ENCODE measurements around the gene THOP1.
"Not testable (repeated sequence)": the region's sequence is repeated elsewhere in the genome, so short reads cannot be mapped to it uniquely, and the experiment has no call there.

THOP1 gene

GRCh38 chr19:2817237-2817829, 32.0 kb downstream of the THOP1 start:
- DNase-seq, result not testable (repeated sequence)

GRCh38 chr19:2819540-2820111, 34.3 kb downstream of the THOP1 start, which contains the start of gene ZNF554:
Gene ZNF554, plus strand, starts transcription at chr19:2819868. Its CDS starts 204 bp downstream, at chr19:2820072.
- DNase-seq, result peak; percentile 98

DNA sequence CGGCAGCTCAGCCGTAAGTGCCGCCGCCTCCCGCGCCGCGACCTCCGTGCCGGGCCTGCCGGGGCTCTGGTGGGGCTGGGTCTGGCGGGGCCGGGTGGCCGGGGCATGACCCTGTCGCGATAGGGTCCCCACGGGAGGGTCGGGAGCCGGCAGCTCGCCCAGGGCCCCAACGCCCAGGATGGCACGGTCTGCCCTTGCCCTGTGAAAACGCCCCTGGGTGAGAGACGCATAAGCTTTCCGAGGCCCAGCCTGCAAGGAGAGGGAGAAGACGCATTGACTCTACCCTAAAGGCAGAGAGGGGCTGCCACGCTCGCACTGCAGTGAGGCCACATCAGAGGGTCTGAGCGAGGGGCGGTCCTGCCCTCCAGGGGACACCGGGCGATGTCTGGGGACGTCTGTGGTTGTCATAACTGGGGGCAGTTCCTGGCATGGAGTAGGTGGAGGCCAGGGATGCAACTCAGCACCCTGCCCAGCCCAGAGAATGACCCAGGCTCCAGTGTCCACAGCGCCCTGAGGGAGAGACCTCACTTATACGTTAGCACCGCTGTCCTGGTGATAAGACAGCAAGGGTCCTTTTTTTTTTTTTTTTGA, 34.9 kb downstream of the THOP1 start:
- no peak for DNase-seq

DNA sequence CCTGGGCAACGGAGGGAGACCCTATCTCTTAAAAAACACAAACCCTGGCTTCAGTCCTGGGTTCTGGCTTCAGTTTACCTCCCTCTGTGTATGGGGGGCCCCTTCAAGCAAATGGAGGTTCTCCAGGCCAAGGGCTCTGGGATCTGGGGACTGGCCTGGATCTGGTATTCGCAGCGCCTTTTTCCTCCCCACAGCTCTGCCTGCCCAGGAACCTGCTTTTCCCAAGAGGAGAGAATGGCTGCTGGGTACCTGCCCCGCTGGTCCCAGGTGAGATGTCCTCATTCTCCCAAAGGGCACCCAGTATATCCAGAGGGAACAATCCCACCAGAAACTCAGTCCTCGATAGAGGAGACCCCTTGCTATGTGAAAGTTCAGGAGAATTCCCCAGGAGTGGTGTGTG, 37.5 kb downstream of the THOP1 start:
- DNase-seq, result no peak

GRCh38 chr19:2823646-2824045, 38.3 kb downstream of the THOP1 start:
- no peak for DNase-seq

DNA sequence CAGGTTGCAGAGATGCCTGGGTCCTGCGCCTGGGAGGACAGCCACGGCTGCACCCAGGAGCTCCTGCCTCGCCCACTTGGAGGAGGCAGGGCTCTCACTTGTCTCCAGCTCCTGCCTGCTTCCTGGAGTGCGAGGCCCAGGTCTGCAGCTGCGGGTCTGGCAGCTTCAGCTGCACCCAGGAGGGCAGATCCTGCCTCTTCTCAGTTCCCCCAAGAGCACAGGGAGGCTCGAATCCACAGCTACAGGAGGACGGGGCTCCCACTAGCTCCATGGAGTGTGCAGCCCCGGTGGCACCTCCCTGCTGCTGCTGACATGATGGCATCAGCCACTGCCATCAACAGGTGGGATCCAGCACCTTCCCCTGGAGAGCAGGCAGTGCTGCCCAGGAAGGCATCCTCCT, 38.8 kb downstream of the THOP1 start:
- no peak for DNase-seq

DNA sequence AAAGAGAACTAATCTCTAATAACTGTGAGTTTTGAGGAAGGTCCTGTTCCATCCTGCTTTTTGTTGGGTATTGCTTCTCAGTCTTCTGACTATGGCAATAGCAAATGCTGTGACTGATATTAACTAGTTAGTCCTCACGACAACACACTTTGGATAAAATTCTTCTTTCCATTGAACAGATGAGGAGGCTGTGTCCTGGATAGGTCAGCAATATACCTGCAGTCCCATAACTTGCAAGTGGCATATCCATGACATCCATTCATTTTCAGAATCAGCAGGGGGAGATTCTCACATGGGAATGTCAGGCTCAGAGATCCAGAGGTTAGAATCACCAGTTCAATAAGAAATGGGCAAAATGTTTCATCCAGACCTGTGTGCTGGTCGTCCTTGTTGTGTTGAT, 41.7 kb downstream of the THOP1 start:
- DNase-seq, result no peak

- no peak for DNase-seq
Measured at GRCh38 chr19:2827840-2828489, 42.7 kb downstream of the THOP1 start.

DNA sequence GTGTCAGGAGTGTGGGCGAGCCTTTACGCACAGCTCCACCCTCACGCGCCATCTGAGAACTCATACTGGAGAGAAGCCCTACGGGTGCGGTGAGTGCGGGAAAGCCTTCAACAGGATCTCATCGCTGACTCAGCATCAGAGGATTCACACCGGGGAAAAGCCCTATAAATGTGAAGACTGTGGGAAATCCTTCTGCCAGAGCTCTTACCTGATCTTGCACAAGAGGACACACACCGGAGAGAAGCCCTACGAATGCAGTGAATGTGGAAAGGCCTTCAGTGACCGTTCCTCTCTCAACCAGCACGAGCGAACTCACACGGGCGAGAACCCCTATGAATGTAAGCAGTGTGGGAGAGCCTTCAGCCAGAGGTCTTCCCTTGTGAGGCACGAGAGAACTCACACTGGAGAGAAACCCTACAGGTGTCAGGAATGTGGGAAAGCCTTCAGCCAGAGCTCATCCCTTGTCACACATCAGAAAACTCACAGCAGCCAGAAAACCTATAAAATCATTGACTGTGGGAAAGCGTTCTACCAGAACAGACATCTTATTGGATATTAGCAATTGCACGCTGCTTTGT, 49.1 kb downstream of the THOP1 start:
- no peak for DNase-seq

- no peak for DNase-seq
Measured at GRCh38 chr19:2837430-2837829, 52.1 kb downstream of the THOP1 start.

DNA sequence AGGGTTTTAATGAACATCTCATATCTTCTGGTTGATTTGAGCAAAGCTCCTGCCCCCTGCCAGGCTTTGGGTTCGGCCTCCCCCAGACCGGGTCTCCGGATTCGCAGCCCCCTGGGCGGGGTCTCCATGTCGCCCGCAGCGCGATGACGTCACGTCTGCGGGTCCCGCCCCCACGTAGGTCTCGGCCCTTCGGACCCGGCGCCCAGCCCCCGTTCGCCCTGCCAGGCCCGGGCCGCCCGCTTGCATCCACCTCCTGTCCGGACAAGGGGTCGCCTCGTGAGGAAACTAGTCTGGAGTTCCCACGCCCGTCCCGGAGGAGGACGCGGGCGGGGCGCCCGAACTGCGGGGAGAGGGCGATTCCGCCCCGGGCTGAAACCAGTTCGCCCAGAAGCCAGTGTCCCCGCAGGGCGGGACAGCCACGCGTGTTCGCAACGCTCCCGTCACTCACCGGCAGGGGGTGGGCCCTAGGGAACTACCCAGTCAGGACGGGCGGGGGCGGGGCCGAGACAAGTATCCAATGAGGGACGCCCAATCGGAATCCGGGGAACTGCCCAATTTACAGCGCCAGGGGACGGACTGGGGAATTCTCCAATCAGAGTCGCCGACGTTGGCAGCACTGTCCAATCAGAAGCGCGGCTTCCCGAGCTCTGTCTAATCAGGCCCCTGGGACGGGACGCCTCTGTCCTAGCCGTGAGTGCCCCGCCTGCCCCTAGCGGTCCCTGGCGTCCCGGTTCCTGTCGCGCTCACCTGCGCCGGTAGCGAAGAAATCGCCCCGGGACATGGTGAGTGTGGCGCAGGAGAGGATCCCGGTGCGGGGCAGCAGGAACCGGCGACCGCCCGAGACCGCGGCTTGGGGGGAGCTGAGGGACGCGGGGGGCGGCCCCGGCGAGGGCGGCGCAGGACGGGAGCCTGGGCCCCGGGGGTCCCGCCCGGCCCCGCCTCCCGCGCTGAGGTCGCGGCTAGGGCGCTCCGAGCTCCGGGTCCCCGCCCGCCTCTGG, 55.8 kb downstream of the THOP1 start, which contains the start of gene ZNF555:
TSS of gene ZNF555 (plus strand) at position 682 of the 998 bp plus-strand sequence. CDS start at position 780, 98 bp downstream.
- DNase-seq, result peak; percentile 99

GRCh38 chr19:2841855-2842574, 56.7 kb downstream of the THOP1 start:
- DNase-seq, result no peak

- no peak for DNase-seq
Measured at GRCh38 chr19:2845107-2845506, 59.8 kb downstream of the THOP1 start.

GRCh38 chr19:2846180-2846894, 61.0 kb downstream of the THOP1 start:
- DNase-seq, result no peak

- DNase-seq, result no peak
Measured at GRCh38 chr19:2847507-2847906, 62.2 kb downstream of the THOP1 start.

DNA sequence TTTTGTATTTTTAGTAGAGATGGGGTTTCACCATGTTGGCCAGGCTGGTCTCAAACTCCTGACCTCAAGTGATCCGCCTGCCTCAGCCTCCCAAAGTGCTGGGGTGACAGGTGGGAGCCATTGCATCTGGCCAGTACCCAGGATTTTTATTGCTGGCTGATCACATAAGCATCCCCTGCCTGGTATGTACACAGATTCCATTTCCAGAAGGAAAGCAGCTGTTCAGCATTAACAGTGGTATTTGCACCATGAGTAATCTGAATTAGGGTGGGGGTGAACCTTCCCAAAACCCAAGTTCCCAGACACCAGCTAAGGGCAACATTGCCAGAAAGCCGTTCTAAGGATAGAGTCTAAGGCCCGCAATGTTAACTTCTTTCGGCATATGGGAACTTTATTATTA, 63.3 kb downstream of the THOP1 start:
- no peak for DNase-seq

- no peak for DNase-seq
Measured at GRCh38 chr19:2850256-2850925, 65.1 kb downstream of the THOP1 start.

- no peak for DNase-seq
Measured at GRCh38 chr19:2852598-2852997, 67.3 kb downstream of the THOP1 start.

- DNase-seq, result no peak
Measured at GRCh38 chr19:2853015-2853606, 67.8 kb downstream of the THOP1 start.

DNA sequence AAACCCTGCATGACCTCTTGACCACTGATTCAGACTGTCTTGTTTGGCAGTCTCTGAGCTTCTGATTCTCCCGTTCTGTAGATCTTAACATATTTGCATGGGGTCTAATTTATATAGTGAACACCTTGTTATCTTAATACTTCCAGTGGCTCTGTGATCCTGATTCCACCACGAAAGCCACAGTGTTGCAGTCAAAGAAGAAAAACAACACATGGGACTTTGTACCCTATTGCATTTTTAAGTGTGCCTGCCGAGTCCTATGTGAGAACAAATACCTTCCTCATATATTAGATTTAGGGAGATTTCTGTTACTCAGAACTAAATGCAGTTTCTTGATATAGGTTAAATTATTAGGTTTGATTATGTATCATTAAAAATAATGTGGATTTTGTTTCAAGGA, 69.5 kb downstream of the THOP1 start:
- no peak for DNase-seq
